Measurements from ENCODE around the gene TRAPPC3. TPM values are rescaled to one million over a fixed set of nuclear protein-coding genes. Genes with fewer than 3 reads are reported as not detected.

Gene TRAPPC3
- total and polyA plus RNA-seq, 9 of the 15 experiments (the other 6 are each of a cell fraction or from before 2014, with no cell fraction given): 20.6 to 141 (median 112) TPM

GRCh38 chr1:36150296-36151133, 1.2 kb upstream of the TRAPPC3 start:
- Histone ChIP-seq H3K9me1 (ENCODE audit: control insufficient read depth, insufficient read depth, low read length) (no peaks in the 10 kb centered on the region), H3K9ac (ENCODE audit: insufficient read depth in 1 of 2, low read depth in 2 of 2, low read length in 2 of 2) (peak overlapping the region; percentile 58 to 81), H3K27me3 (ENCODE audit: control insufficient read depth in 2 of 2, insufficient read depth in 2 of 2, low read length in 2 of 2) (no peaks in the 10 kb centered on the region), H2AFZ (ENCODE audit: low read depth, low read length) (peak overlapping the region; percentile 93), H3K4me2 (ENCODE audit: insufficient read depth, low read length) (peak overlapping the region; percentile 77), H3K4me3 (peak overlapping the region; percentile 18), H4K20me1 (replicated peaks; ENCODE audit: control insufficient read depth, insufficient read depth, low read length) (no peaks in the 10 kb centered on the region), H3K79me2 (ENCODE audit: control insufficient read depth, insufficient read depth, low read length) (peaks cover 31% of the 10 kb centered on the region), H3K9me3 (replicated peaks; ENCODE audit: control insufficient read depth, insufficient read depth, low read depth, low read length) (no peaks in the 10 kb centered on the region), H3K36me3 (ENCODE audit: control insufficient read depth, insufficient read depth, low read length) (peaks cover 13% of the 10 kb centered on the region; the same call in 2 of the 3 replicates), H3K4me1 (replicated peaks in 1 of 2; ENCODE audit: control insufficient read depth in 2 of 2, insufficient read depth in 2 of 2, low read length in 2 of 2) (peaks cover 40 to 43% of the 10 kb centered on the region in 2 experiments), H3K27ac (ENCODE audit: extremely low read depth, low read depth, low read length) (peak overlapping the region; percentile 81)
- POLR2A ChIA-PET: interaction anchor here (0.6 to 3.5 kb wide), 22 partner anchors 10 to 1325 kb away, joined by 3 to 35 read pairs (median 5); partner anchors contain the start of genes LSM10 and THRAP3
- ATAC-seq (peak; percentile 87), FAIRE-seq (peak; percentile 97), DNase-seq (ENCODE audit: extremely low read depth in 1 of 4, low spot score in 3 of 4) (peak; percentile 85 to 97 (median 89))
- in situ Hi-C loops (cut with MboI) (loop anchor here (5.0 kb wide), 1 partner anchor 137 kb away; no protein-coding TSS in a partner anchor), intact Hi-C loops (cut with micrococcal nuclease) (no loop called here)
- 12% methylated on average over 10 of the region's 12 CpGs for WGBS (ENCODE audit: insufficient coverage, low coverage, missing lambda C conversion rate)
- BruUV-seq (replicated peaks): no TSS peak
- CTCF ChIA-PET (ENCODE audit: low intra/inter-chr PET ratio): interaction anchor here (1.4 to 3.4 kb wide), 5 partner anchors 38 to 271 kb away, joined by 3 to 50 read pairs (median 12); no protein-coding TSS in a partner anchor
- no peak; the same call in 1 of the 2 replicates for TF ChIP-seq RB1 (IDR thresholded peaks at IDR 0.05; ENCODE audit: low read depth)
- peak; percentile 51 for TF ChIP-seq RBBP5 (IDR thresholded peaks at IDR 0.05; ENCODE audit: borderline replicate concordance, insufficient read depth, low read length, poor library complexity, severe bottlenecking)
- TF ChIP-seq TAF7 (tag; IDR thresholded peaks at IDR 0.05): peak; percentile 59; the same call in 1 of the 2 replicates
- no peak for TF ChIP-seq TAF15 (IDR thresholded peaks at IDR 0.05; ENCODE audit: low read depth, low read length)
- TF ChIP-seq SP1 (CRISPR knock-in tag; IDR thresholded peaks at IDR 0.05): peak; percentile 67; the same call in 1 of the 2 replicates
- TF ChIP-seq ETV5 (CRISPR knock-in tag; IDR thresholded peaks at IDR 0.05; ENCODE audit: low read depth): no peak
- peak in 1 of 2 experiments; percentile 70; a peak in 2 of 4 replicates for TF ChIP-seq HDAC1 (IDR thresholded peaks at IDR 0.05)
- TF ChIP-seq RBM15 (IDR thresholded peaks at IDR 0.05; ENCODE audit: insufficient read depth, low read length): no peak
- no peak for TF ChIP-seq ARNT (IDR thresholded peaks at IDR 0.05)
- TF ChIP-seq SUPT5H (IDR thresholded peaks at IDR 0.05): peak; percentile 62
- TF ChIP-seq DPF2 (IDR thresholded peaks at IDR 0.05): peak; percentile 63
- TF ChIP-seq MAZ (CRISPR knock-in tag; conservative IDR thresholded peaks at IDR 0.05 in 1 of 2, IDR thresholded peaks at IDR 0.05 in 1 of 2): peak in 1 of 2 experiments; percentile 81; a peak in 3 of 4 replicates
- peak; percentile 34 for TF ChIP-seq PRDM10 (IDR thresholded peaks at IDR 0.05; ENCODE audit: partially characterized antibody)
- TF ChIP-seq ELK3 (CRISPR knock-in tag; IDR thresholded peaks at IDR 0.05): no peak
- TF ChIP-seq RFX1 (IDR thresholded peaks at IDR 0.05): peak; percentile 82; the same call in 1 of the 2 replicates
- TF ChIP-seq BCOR (IDR thresholded peaks at IDR 0.05): no peak
- TF ChIP-seq MYC (IDR thresholded peaks at IDR 0.05; ENCODE audit: low read depth, low read length): peak; percentile 43; the same call in 1 of the 2 replicates
- TF ChIP-seq MYC (CRISPR knock-in tag; IDR thresholded peaks at IDR 0.05; ENCODE audit: borderline replicate concordance, low read depth): no peak

Measured in K562 (cell line).